ENCODE results near the gene RIPK1. TPM values are rescaled to one million over a fixed set of nuclear protein-coding genes. Genes with fewer than 3 reads are reported as not detected.

Gene RIPK1
- total RNA-seq, 4 donors from 2014 or later, result 26.2 to 33.5 (median 29.0) TPM

DNA sequence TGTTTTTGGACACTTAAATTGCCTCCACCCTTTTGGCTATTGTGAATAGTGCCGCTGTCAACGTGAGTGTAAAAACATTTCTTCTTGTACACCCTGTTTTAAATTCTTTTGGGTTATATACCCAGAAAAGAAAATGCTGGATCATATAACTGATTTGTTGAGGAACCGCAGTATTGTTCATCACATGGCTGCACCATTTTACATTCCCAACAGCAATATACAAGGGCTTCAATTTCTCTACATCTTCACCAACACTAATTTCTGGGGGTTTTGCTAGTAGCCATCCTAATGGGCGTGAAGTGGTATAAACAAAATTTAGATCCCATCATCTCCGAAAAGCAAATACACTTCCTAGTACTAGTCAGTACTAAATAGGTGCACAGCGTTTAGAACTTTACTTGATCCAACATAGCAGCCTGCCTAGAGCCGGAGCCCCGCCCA lies 49.6 kb downstream of the RIPK1 start:
- Histone ChIP-seq H3K27ac (peak overlapping the region; percentile 76 to 89 (median 80)), H3K4me1 (peaks cover 4 to 14% of the 10 kb centered on the region in 2 donors), H3K27me3 (no peaks in the 10 kb centered on the region), H3K4me3 (replicated peaks in 1 of 3) (peak overlapping the region; percentile 61 to 72 (median 70)), H3K9me3 (no peaks in the 10 kb centered on the region), H3K36me3 (peaks cover 17 to 21% of the 10 kb centered on the region in 2 donors)
- intact Hi-C loops (cut with DNase I), result no loop called here
- DNase-seq, result no peak
- WGBS, 2 donors, result 21 to 25% methylated on average over 8 of the region's 8 CpGs
- TF ChIP-seq, protein P1, sequence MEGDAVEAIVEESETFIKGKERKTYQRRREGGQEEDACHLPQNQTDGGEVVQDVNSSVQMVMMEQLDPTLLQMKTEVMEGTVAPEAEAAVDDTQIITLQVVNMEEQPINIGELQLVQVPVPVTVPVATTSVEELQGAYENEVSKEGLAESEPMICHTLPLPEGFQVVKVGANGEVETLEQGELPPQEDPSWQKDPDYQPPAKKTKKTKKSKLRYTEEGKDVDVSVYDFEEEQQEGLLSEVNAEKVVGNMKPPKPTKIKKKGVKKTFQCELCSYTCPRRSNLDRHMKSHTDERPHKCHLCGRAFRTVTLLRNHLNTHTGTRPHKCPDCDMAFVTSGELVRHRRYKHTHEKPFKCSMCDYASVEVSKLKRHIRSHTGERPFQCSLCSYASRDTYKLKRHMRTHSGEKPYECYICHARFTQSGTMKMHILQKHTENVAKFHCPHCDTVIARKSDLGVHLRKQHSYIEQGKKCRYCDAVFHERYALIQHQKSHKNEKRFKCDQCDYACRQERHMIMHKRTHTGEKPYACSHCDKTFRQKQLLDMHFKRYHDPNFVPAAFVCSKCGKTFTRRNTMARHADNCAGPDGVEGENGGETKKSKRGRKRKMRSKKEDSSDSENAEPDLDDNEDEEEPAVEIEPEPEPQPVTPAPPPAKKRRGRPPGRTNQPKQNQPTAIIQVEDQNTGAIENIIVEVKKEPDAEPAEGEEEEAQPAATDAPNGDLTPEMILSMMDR (IDR thresholded peaks at IDR 0.05), result no peak
- no peak for TF ChIP-seq POLR2A (IDR thresholded peaks at IDR 0.05)

DNA sequence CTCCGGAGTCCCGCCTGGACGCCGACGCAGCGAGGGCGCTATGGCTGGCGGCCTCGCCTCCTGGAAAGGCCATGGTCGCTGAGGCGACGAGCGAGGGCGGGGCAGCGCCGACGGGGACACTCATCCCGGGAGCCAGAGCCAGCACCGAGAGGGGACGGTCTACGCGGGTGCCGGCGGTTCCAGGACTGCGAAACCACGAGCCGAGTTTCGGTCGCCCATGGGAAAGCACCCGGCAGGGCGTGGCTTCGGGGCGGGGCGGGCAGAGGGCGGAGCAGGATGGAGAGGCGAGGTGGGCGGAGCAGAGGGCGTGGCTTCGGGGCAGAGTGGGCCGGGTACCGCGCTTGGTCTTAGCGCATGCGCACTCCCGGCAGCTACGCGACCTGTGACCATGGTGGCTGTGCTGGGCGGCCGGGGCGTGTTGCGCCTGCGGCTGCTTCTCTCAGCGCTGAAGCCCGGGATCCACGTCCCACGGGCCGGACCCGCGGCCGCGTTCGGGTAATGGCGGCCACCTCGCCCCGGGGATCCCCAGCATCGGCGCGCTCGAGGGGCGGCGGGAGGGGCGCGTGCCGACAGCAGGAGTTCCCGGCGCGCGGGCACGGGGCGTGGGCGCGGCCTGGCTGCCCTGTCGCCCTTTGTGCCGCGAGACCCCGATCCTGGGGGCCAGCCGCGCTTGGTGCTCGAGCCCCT lies 50.2 kb downstream of the RIPK1 start, which contains the start of gene BPHL:
BPHL (plus strand) TSS at position 359 of the 687 bp plus-strand sequence; CDS start at position 389, 30 bp downstream.
- Histone ChIP-seq H3K36me3 (peaks cover 11 to 17% of the 10 kb centered on the region in 2 donors), H3K4me1 (peaks cover 4 to 14% of the 10 kb centered on the region in 2 donors), H3K27ac (peak within 1 kb of the TSS; percentile 76 to 89 (median 80)), H3K27me3 (no peaks in the 10 kb centered on the region), H3K4me3 (replicated peaks in 1 of 3) (peak within 1 kb of the TSS; percentile 61 to 72 (median 70)), H3K9me3 (no peaks in the 10 kb centered on the region)
- 1% methylated on average over 29 to 44 of the region's 89 CpGs for WGBS, 2 donors
- TF ChIP-seq, protein P1 (IDR thresholded peaks at IDR 0.05), result peak in 1 of 6 experiments; percentile 7
- TF ChIP-seq POLR2A (IDR thresholded peaks at IDR 0.05), result peak; percentile 61 to 93
- peak; percentile 95 to 97 for DNase-seq
- intact Hi-C loops (cut with DNase I), result no loop called here

DNA sequence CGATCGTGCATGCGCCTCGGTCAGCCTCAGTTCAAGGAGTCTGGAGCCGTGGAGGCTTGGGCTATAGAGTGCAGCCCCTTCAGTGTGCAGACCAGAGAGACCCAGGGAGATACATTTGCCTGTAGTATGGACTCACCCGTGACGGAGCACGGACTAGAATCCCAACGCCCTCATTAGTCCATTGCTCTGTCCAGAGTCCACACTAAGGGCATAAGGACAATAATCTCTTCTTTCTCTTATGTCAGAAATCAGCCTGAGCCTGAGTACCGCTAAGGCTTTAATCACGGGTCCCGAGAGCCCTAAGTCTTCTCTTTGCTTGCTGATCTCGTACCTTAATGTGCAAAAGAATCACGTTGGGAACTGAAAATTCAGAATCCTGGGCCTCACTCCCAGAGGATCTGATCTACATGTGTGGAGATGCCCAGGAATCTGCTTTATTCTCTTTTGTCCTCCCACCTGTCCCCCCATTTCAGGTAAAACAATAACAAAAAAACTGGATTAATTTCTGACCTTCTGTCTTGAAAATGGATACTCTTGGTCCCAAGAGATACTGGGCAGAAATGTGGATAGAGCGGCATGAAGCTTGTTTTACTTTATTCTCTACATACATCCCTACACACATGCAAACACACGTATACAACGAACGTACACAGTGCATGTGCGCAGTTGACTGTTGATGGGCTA lies 50.9 kb downstream of the RIPK1 start:
- Histone ChIP-seq H3K4me1 (peaks cover 4 to 14% of the 10 kb centered on the region in 2 donors), H3K9me3 (no peaks in the 10 kb centered on the region), H3K27me3 (no peaks in the 10 kb centered on the region), H3K36me3 (peaks cover 4 to 12% of the 10 kb centered on the region in 2 donors), H3K4me3 (replicated peaks in 1 of 3) (peak overlapping the region; percentile 61 to 72 (median 70)), H3K27ac (peak overlapping the region in 2 of 3 donors; percentile 76 to 89)
- WGBS, 2 donors, result 32% methylated on average over 14 to 15 of the region's 19 CpGs
- TF ChIP-seq, protein P1 (IDR thresholded peaks at IDR 0.05), result no peak
- TF ChIP-seq POLR2A (IDR thresholded peaks at IDR 0.05), result no peak
- no peak for DNase-seq
- intact Hi-C loops (cut with DNase I), result no loop called here

DNA sequence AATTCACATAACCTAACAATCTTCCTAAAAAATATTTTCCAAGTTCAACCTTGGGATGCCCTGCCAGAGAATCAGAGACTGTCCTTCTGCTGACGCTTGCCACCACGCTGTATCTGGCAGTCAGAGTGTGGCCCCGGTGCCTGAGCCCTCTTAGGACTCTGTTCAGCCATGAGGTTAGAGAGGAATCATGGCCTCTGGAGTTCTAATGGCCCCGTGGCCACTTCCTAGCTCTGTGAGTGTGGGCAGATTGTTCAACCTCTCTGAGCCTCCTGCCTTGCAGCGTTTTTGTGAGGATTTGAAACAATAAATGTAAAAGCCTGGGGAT lies 52.4 kb downstream of the RIPK1 start:
- Histone ChIP-seq H3K4me3 (replicated peaks in 1 of 3) (no peak overlapping the region), H3K4me1 (peaks cover 4 to 14% of the 10 kb centered on the region in 2 donors), H3K9me3 (no peaks in the 10 kb centered on the region), H3K36me3 (no peaks in the 10 kb centered on the region), H3K27ac (no peak overlapping the region), H3K27me3 (no peaks in the 10 kb centered on the region)
- no peak for DNase-seq
- 92% methylated on average over 5 of the region's 5 CpGs for WGBS, 2 donors
- intact Hi-C loops (cut with DNase I), result no loop called here
- TF ChIP-seq POLR2A (IDR thresholded peaks at IDR 0.05), result no peak
- TF ChIP-seq, protein P1 (IDR thresholded peaks at IDR 0.05), result no peak

DNA sequence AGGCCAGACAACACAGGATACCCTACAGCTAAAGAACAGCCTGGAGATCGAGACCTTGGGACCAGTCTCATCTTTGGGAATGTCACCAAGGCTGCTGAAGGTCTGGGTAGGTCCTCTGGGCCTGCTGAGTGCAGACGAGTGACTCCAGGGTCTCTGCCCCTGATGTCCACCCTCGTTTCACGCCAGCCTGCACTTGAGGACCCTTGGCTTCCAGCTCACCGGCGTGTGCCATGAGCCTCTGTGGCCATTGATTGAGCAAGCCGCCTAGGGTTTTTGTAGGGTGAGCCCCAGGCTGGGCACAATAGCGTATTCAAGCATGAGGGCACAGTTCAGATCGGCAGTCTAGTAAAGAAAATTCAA lies 54.5 kb downstream of the RIPK1 start:
- DNase-seq, result no peak
- intact Hi-C loops (cut with DNase I), result no loop called here
- no peak overlapping the region for H3K27ac ChIP-seq
- no peaks in the 10 kb centered on the region for H3K9me3 ChIP-seq
- TF ChIP-seq, protein P1 (IDR thresholded peaks at IDR 0.05), result no peak
- TF ChIP-seq POLR2A (IDR thresholded peaks at IDR 0.05), result no peak
- no peak overlapping the region for H3K4me3 ChIP-seq (replicated peaks in 1 of 3)
- H3K4me1 ChIP-seq, result peaks cover 4 to 12% of the 10 kb centered on the region in 2 donors
- WGBS, 2 donors, result 85 to 88% methylated on average over 7 to 8 of the region's 9 CpGs
- no peaks in the 10 kb centered on the region for H3K36me3 ChIP-seq
- no peaks in the 10 kb centered on the region for H3K27me3 ChIP-seq

Data from thyroid gland (tissue), 4 donors.